K562 (cell line): ENCODE measurements around the gene PDHB. TPM values are rescaled to one million over a fixed set of nuclear protein-coding genes. Genes with fewer than 3 reads are reported as not detected.
A peak's percentile ranks its signal among the peaks of the same experiment; 100 is the strongest.

ENCODE experiments used
- ATAC-seq: fragments of 200-7000 bp; cut with Tn5 transposase; 3 replicates; pipeline ENCODE4 v1.9.1; 2020; ENCODE audit warnings: moderate library complexity
- BruUV-seq: library from RNA; stranded (reverse); fragments of 400-500 nt; replicated peaks from 2 replicates; lab custom pipeline; 2021; lab: Mats Ljungman, UMichigan
- CTCF ChIA-PET: fragments of 300-600 bp; formaldehyde crosslinking; extraction: SDS; loops from one replicate; lab custom pipeline; 2021; ENCODE audit warnings: low intra/inter-chr PET ratio; lab: Yijun Ruan, JAX
- POLR2A ChIA-PET: fragments of 300-600, 350-650 bp; sonication (Branson Sonifier 250); formaldehyde crosslinking; extraction: SDS; loops from one replicate; lab custom pipeline; 2021; ENCODE audit warnings: antibody characterized with exemption, inconsistent platforms; lab: Yijun Ruan, JAX
- DNase-seq, 4 experiments: peaks; one replicate each; pipeline versions ENCODE4 v3.0.0 to v3.0.0-alpha.2; 2011 to 2018; ENCODE audit warnings: low spot score in 3 of 4, mixed read lengths in 3 of 4; ENCODE audit errors: extremely low read depth in 1 of 4
- FAIRE-seq: peaks from 2 replicates; lab custom pipeline; 2011; peaks lifted over from hg19 to GRCh38; lab: Jason Lieb, UNC
- H2AFZ ChIP-seq: 2 replicates; pipeline ENCODE4 v1.6.0; 2011; ENCODE audit warnings: low read depth, low read length, control low read depth, inconsistent platforms
- H3K27ac ChIP-seq: fragments of 200-600 bp; 3 replicates; pipeline ENCODE4 v1.8.0; 2011; ENCODE audit warnings: low read depth, mild to moderate bottlenecking, control low read depth, inconsistent platforms, low read length, moderate library complexity, mixed read lengths; ENCODE audit errors: extremely low read depth
- H3K27me3 ChIP-seq, 2 experiments: fragments of 300-600 bp in 1 of 2; 2 replicates in 1 of 2; 3 replicates in 1 of 2; pipeline versions ENCODE4 v1.6.0 to v1.8.0; 2011; ENCODE audit warnings: inconsistent platforms in 2 of 2, low read length in 2 of 2, mild to moderate bottlenecking in 1 of 2, mixed read lengths in 1 of 2, moderate library complexity in 1 of 2; ENCODE audit not compliant: control insufficient read depth in 2 of 2, insufficient read depth in 2 of 2
- H3K36me3 ChIP-seq: fragments of 300-600 bp; 3 replicates; pipeline ENCODE4 v1.8.0; 2011; ENCODE audit warnings: mild to moderate bottlenecking, low read length, inconsistent platforms; ENCODE audit not compliant: control insufficient read depth, insufficient read depth
- H3K4me1 ChIP-seq, 2 experiments: fragments of 200-600 bp in 1 of 2; replicated peaks in 1 of 2; 2 replicates in 1 of 2; 3 replicates in 1 of 2; pipeline versions ENCODE4 v1.5.1 to v1.8.0; 2011; ENCODE audit warnings: inconsistent platforms in 2 of 2, low read length in 2 of 2, mild to moderate bottlenecking in 1 of 2, mixed read lengths in 1 of 2, moderate library complexity in 1 of 2; ENCODE audit not compliant: control insufficient read depth in 2 of 2, insufficient read depth in 2 of 2
- H3K4me2 ChIP-seq: 2 replicates; pipeline ENCODE4 v1.6.1; 2011; ENCODE audit warnings: low read length, control low read depth, inconsistent platforms, mixed read lengths; ENCODE audit not compliant: insufficient read depth
- H3K4me3 ChIP-seq: fragments of 200-600 bp; sonication (generic), shearing (Covaris generic); 2 replicates; pipeline ENCODE4 v1.5.1; 2016; ENCODE audit warnings: control low read depth, inconsistent platforms
- H3K79me2 ChIP-seq: fragments of 200-600 bp; 3 replicates; pipeline ENCODE4 v1.8.0; 2011; ENCODE audit warnings: low read length, inconsistent platforms; ENCODE audit not compliant: control insufficient read depth, insufficient read depth
- H3K9ac ChIP-seq, 2 experiments: 2 replicates each; pipeline versions ENCODE4 v1.6.0 to v1.6.1; 2011; ENCODE audit warnings: low read depth in 2 of 2, low read length in 2 of 2, control low read depth in 1 of 2, inconsistent platforms in 1 of 2, mild to moderate bottlenecking in 1 of 2, mixed read lengths in 1 of 2; ENCODE audit not compliant: insufficient read depth in 1 of 2
- H3K9me1 ChIP-seq: one replicate; pipeline ENCODE4 v1.6.0; 2011; ENCODE audit warnings: inconsistent platforms, mild to moderate bottlenecking, low read length, moderate library complexity; ENCODE audit not compliant: control insufficient read depth, insufficient read depth
- H3K9me3 ChIP-seq: replicated peaks from 2 replicates; pipeline ENCODE4 v1.5.1; 2011; ENCODE audit warnings: low read depth, low read length, inconsistent platforms; ENCODE audit not compliant: control insufficient read depth, insufficient read depth
- H4K20me1 ChIP-seq: replicated peaks from 2 replicates; pipeline ENCODE4 v1.6.1; 2011; ENCODE audit warnings: low read length, inconsistent platforms, mixed read lengths; ENCODE audit not compliant: control insufficient read depth, insufficient read depth
- CREM ChIP-seq: IDR thresholded peaks from 2 replicates; pipeline ENCODE4 v1.6.1; 2014; ENCODE audit warnings: antibody characterized with exemption, low read depth
- EGR1 ChIP-seq: fragments of 450-650 bp; conservative IDR thresholded peaks from 2 replicates; pipeline ENCODE4 v1.6.1; 2017; ENCODE audit warnings: mild to moderate bottlenecking
- KHSRP ChIP-seq: fragments of 450-650 bp; IDR thresholded peaks from 2 replicates; pipeline ENCODE4 v1.6.1; 2017
- MNT ChIP-seq, 2 experiments: fragments of 450-650 bp; conservative IDR thresholded peaks; 2 replicates each; pipeline ENCODE4 v1.6.1; 2017; ENCODE audit warnings: mild to moderate bottlenecking in 2 of 2, moderate library complexity in 2 of 2
- SIRT6 ChIP-seq: IDR thresholded peaks from one replicate; pipeline ENCODE4 v1.6.1; 2012; ENCODE audit warnings: low read depth, mild to moderate bottlenecking, control low read depth, inconsistent platforms, low read length, moderate library complexity
- WGBS: fragments of 100-300 bp; shearing (Covaris generic); methylation state at CpG from one replicate; pipeline ENCODE4 v1.1.6; 2016; ENCODE audit warnings: low coverage, mixed read lengths; ENCODE audit not compliant: insufficient coverage; ENCODE audit errors: missing lambda C conversion rate; 5-methylcytosine and 5-hydroxymethylcytosine counted together
- in situ Hi-C: fragments of 300-500 bp; cut with MboI; formaldehyde crosslinking; loops from 4 replicates; pipeline ENCODE4 v1.15.0; 2018; ENCODE audit warnings: inconsistent platforms, mixed read lengths
- intact Hi-C: fragments of 100-400 bp; cut with micrococcal nuclease; formaldehyde crosslinking; loops from 2 replicates; pipeline ENCODE4 v1.14.2; 2022
- polyA plus RNA-seq, 8 experiments: library from polyadenylated mRNA; depleted of rRNA in 4 of 8; stranded (reverse) in 5 of 8; unstranded in 3 of 8; fragments of >200 nt; fragmentation: Nextera tagmentation in 2 of 8; fragmentation: Illumina TruSeq in 1 of 8; extraction: Ambion mirVana in 2 of 8; extraction: Trizol in 1 of 8; gene quantifications; 2 replicates each; pipeline versions ENCODE4 v1.2.1 to v1.2.3, GENCODE V29; 2011 to 2014; ENCODE audit warnings: inconsistent platforms in 1 of 8, missing spikeins in 1 of 8
- total RNA-seq, 7 experiments: library from RNA; depleted of rRNA in 6 of 7; stranded (reverse); fragments of >200 nt in 6 of 7; fragmentation: Illumina TruSeq in 2 of 7; extraction: Trizol in 2 of 7; gene quantifications; 2 replicates each; pipeline versions ENCODE4 v1.2.1 to v1.2.3, GENCODE V29; 2011 to 2021; ENCODE audit warnings: low replicate concordance in 1 of 7
- TF ChIP-seq, protein P1 (sequence below): sonication (generic); formaldehyde crosslinking; IDR thresholded peaks from 2 replicates; pipeline ENCODE4 v1.8.1; 2023; ENCODE audit warnings: mild to moderate bottlenecking, missing genetic modification reagents
- TF ChIP-seq, protein P2 (sequence below): sonication (generic); formaldehyde crosslinking; IDR thresholded peaks from 2 replicates; pipeline ENCODE4 v1.8.0; 2023; ENCODE audit warnings: missing genetic modification reagents, mild to moderate bottlenecking, borderline replicate concordance

PDHB gene
- total and polyA plus RNA-seq, 9 of the 15 experiments (the other 6 are each of a cell fraction or from before 2014, with no cell fraction given): 51.2 to 178 (median 85.2) TPM

DNA sequence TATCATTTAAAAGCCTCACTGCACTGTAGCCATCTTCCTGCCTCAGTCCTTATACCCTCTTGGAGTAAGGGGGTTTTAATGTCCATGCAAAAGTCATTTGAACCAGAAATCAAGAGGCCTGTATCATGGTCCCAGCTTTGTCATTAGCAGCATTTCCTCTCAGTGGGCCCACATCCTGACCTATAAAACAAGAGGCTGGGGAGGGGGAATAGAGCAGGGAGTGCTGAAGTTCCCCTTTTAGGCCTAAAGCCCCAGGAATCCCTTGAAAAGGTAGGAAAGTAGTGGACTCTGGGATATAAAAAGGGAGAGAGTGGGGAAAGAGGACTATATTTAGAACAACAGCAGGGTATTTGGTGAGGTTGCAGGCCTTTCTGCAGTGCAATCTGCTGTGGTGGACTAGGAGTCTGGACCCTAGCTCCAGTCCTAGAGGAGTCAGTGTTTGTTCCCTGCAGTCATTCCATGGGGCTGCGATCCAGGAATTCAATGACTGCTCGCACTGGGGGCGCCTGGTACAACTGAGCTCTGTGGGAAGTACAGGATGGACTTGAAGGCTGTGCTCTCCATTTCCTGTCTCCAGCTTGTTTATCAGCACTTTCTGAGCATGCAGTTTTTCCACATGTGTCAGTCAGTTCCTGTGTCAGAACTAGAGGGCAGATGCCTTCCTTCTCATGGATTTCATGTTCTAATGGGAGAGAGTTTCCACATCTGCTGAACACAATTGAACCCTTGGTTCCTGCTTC, 46.8 kb downstream of the PDHB start:
- intact Hi-C loops: no loop called here
- ChIA-PET CTCF (no interaction called here), POLR2A (interaction anchor here (0.7 kb wide), 1 partner anchor 15 kb away, joined by 5 read pairs; no protein-coding TSS in a partner anchor)
- Histone ChIP-seq H4K20me1 (no peaks in the 10 kb centered on the region), H3K4me1 (no peaks in the 10 kb centered on the region; a peak in 2 of 5 replicates), H3K36me3 (no peaks in the 10 kb centered on the region), H3K9me1 (no peaks in the 10 kb centered on the region), H3K4me3 (no peak overlapping the region), H3K79me2 (no peaks in the 10 kb centered on the region), H2AFZ (no peak overlapping the region), H3K9me3 (no peaks in the 10 kb centered on the region), H3K27ac (no peak overlapping the region), H3K4me2 (no peak overlapping the region), H3K9ac (no peak overlapping the region; a peak in 1 of 4 replicates), H3K27me3 (no peaks in the 10 kb centered on the region)
- DNase-seq (no peak), ATAC-seq (no peak), FAIRE-seq (no peak)
- 80% methylated on average over 2 of the region's 3 CpGs for WGBS
- in situ Hi-C loops: no loop called here
- no TSS peak for BruUV-seq
- TF ChIP-seq, protein P1, sequence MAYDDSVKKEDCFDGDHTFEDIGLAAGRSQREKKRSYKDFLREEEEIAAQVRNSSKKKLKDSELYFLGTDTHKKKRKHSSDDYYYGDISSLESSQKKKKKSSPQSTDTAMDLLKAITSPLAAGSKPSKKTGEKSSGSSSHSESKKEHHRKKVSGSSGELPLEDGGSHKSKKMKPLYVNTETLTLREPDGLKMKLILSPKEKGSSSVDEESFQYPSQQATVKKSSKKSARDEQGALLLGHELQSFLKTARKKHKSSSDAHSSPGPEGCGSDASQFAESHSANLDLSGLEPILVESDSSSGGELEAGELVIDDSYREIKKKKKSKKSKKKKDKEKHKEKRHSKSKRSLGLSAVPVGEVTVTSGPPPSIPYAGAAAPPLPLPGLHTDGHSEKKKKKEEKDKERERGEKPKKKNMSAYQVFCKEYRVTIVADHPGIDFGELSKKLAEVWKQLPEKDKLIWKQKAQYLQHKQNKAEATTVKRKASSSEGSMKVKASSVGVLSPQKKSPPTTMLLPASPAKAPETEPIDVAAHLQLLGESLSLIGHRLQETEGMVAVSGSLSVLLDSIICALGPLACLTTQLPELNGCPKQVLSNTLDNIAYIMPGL (CRISPR knock-in tag): no peak
- no peak for TF ChIP-seq KHSRP
- no peak for TF ChIP-seq EGR1
- TF ChIP-seq SIRT6: no peak
- TF ChIP-seq CREM: no peak
- TF ChIP-seq MNT (conservative IDR thresholded peaks at IDR 0.05): 0 out of 4 replicates have a peak, but pooled peaks of 1 of the 2 experiments have one; percentile 24
- TF ChIP-seq, protein P2, sequence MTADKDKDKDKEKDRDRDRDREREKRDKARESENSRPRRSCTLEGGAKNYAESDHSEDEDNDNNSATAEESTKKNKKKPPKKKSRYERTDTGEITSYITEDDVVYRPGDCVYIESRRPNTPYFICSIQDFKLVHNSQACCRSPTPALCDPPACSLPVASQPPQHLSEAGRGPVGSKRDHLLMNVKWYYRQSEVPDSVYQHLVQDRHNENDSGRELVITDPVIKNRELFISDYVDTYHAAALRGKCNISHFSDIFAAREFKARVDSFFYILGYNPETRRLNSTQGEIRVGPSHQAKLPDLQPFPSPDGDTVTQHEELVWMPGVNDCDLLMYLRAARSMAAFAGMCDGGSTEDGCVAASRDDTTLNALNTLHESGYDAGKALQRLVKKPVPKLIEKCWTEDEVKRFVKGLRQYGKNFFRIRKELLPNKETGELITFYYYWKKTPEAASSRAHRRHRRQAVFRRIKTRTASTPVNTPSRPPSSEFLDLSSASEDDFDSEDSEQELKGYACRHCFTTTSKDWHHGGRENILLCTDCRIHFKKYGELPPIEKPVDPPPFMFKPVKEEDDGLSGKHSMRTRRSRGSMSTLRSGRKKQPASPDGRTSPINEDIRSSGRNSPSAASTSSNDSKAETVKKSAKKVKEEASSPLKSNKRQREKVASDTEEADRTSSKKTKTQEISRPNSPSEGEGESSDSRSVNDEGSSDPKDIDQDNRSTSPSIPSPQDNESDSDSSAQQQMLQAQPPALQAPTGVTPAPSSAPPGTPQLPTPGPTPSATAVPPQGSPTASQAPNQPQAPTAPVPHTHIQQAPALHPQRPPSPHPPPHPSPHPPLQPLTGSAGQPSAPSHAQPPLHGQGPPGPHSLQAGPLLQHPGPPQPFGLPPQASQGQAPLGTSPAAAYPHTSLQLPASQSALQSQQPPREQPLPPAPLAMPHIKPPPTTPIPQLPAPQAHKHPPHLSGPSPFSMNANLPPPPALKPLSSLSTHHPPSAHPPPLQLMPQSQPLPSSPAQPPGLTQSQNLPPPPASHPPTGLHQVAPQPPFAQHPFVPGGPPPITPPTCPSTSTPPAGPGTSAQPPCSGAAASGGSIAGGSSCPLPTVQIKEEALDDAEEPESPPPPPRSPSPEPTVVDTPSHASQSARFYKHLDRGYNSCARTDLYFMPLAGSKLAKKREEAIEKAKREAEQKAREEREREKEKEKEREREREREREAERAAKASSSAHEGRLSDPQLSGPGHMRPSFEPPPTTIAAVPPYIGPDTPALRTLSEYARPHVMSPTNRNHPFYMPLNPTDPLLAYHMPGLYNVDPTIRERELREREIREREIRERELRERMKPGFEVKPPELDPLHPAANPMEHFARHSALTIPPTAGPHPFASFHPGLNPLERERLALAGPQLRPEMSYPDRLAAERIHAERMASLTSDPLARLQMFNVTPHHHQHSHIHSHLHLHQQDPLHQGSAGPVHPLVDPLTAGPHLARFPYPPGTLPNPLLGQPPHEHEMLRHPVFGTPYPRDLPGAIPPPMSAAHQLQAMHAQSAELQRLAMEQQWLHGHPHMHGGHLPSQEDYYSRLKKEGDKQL (CRISPR knock-in tag): no peak
